ENCODE data around the gene ISY1.
"Not testable (repeated sequence)": the region's sequence is repeated elsewhere in the genome, so short reads cannot be mapped to it uniquely, and the experiment has no call there.

The ISY1 gene

DNA sequence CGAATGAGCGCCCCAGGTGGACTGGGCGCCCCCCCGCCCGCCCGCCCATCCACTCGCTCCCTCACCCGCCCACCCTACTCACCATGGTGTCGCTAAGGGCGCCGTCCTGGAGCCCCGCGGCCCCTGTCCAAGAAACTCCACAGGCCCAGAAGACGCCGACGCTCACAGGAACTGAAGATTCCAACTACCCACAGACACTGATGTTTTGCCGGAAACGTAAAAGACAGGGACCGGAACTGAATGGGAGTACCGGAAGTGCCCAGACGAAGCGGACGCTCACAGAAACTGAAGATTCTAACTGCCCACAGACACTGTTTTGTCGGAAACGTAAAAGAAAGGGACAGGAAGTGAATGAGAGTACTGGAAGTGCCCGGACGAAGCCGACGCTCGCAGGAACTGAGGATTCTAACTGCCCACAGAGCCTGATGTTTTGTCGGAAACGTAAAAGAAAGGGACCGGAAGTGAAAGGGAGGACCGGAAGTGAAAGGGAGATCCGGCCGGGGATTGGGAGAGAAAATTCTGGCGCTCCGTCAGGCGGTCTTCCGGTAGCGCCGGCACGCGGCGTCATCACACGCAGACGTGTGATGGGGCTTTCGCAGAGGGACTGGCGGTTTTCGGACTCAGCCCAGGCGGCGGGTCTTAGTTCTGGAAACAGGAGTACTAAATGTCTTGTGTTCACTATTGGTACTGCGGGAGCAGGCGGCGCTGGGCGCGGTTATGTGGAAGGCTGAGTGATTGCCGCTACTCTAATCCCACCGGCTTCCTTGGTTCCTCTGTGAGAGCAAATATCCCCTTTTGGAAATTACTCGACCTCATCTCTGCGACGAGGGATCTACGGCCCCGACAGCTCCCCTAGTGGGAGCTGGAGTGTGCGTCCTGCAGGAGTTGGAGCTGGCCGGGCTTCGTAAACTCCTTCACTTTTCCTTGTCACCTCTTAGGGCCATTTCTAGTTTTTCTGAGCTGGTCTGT lies at the start of gene ISY1:
ISY1 (minus strand) TSS at position 173 of the 969 bp plus-strand sequence; CDS start at position 85, 88 bp downstream.
- peak within 1 kb of the TSS; percentile 98 for H3K27ac ChIP-seq (ENCODE audit: low read depth, low read length)
- H3K9me3 ChIP-seq (ENCODE audit: control insufficient read depth, insufficient read depth, low read length) = no peaks in the 10 kb centered on the region
- peak within 1 kb of the TSS; percentile 97 for H3K9ac ChIP-seq (ENCODE audit: low read depth, low read length)
- 0 out of 2 replicates have a peak, but pooled peaks cover 5% of the 10 kb centered on the region for H3K4me1 ChIP-seq (ENCODE audit: control insufficient read depth, insufficient read depth, low read length)
- no peaks in the 10 kb centered on the region for H3K27me3 ChIP-seq (ENCODE audit: control insufficient read depth, insufficient read depth, low read length)
- H3K36me3 ChIP-seq (ENCODE audit: control insufficient read depth, insufficient read depth, low read length) = peaks cover 35% of the 10 kb centered on the region
- peak within 1 kb of the TSS; percentile 95 for H3K4me3 ChIP-seq (ENCODE audit: low read depth, low read length)

GRCh38 chr3:129207479-129207878 lies 46.6 kb upstream of the ISY1 start:
- Histone ChIP-seq H3K27ac (ENCODE audit: low read depth, low read length) (no peak overlapping the region), H3K4me1 (ENCODE audit: control insufficient read depth, insufficient read depth, low read length) (no peaks in the 10 kb centered on the region), H3K4me3 (ENCODE audit: low read depth, low read length) (no peak overlapping the region), H3K27me3 (ENCODE audit: control insufficient read depth, insufficient read depth, low read length) (no peaks in the 10 kb centered on the region), H3K36me3 (ENCODE audit: control insufficient read depth, insufficient read depth, low read length) (no peaks in the 10 kb centered on the region), H3K9ac (ENCODE audit: low read depth, low read length) (no peak overlapping the region), H3K9me3 (ENCODE audit: control insufficient read depth, insufficient read depth, low read length) (no peaks in the 10 kb centered on the region)

DNA sequence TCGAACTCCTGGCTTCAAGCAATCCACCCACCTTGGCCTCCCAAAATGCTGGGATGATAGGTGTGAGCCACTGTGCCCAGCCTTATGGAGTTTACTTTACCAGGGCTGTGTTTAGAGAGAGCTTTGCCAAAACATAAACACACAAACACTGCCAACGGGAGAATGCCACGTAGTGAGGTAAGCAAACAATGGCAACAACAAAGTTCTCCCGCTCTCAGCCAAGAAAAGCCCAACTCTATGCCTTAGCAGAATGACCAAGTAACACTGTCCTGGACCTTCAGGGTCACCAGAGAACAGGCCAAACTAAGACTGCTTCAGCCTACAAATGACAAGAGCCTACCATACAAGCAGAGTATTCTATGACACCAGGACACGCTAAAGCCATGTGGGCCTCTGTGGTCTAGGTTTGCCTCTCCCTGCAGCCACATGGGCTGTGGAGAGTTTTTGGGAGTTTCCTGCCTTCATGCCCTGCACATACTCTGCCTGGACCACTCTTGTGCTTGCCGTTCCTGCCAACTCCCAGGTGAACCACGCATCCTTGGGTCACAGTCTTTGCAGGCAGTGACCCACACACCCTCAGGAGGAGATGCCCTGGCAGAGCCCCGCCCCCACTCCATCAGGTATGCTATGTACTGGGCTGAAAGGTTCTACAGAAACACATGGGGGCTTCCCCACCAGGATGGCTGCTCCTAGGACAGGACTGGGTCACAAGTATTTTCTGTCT lies 44.4 kb upstream of the ISY1 start:
- no peaks in the 10 kb centered on the region for H3K36me3 ChIP-seq (ENCODE audit: control insufficient read depth, insufficient read depth, low read length)

GRCh38 chr3:129204473-129204872 lies 43.6 kb upstream of the ISY1 start:
- H3K36me3 ChIP-seq (ENCODE audit: control insufficient read depth, insufficient read depth, low read length) = no peaks in the 10 kb centered on the region
- no peaks in the 10 kb centered on the region for H3K4me1 ChIP-seq (ENCODE audit: control insufficient read depth, insufficient read depth, low read length)
- no peak overlapping the region for H3K4me3 ChIP-seq (ENCODE audit: low read depth, low read length)
- H3K9me3 ChIP-seq (ENCODE audit: control insufficient read depth, insufficient read depth, low read length) = no peaks in the 10 kb centered on the region
- no peaks in the 10 kb centered on the region for H3K27me3 ChIP-seq (ENCODE audit: control insufficient read depth, insufficient read depth, low read length)
- H3K27ac ChIP-seq (ENCODE audit: low read depth, low read length) = no peak overlapping the region
- no peak overlapping the region for H3K9ac ChIP-seq (ENCODE audit: low read depth, low read length)

More for the DNA sequence above, 44.4 kb upstream of the ISY1 start:
- Histone ChIP-seq H3K27me3 (ENCODE audit: control insufficient read depth, insufficient read depth, low read length) (no peaks in the 10 kb centered on the region), H3K9ac (ENCODE audit: low read depth, low read length) (no peak overlapping the region), H3K4me3 (ENCODE audit: low read depth, low read length) (no peak overlapping the region), H3K4me1 (ENCODE audit: control insufficient read depth, insufficient read depth, low read length) (no peaks in the 10 kb centered on the region), H3K27ac (ENCODE audit: low read depth, low read length) (no peak overlapping the region), H3K9me3 (ENCODE audit: control insufficient read depth, insufficient read depth, low read length) (no peaks in the 10 kb centered on the region)

GRCh38 chr3:129199366-129199765 lies 38.5 kb upstream of the ISY1 start:
- H3K36me3 ChIP-seq (ENCODE audit: control insufficient read depth, insufficient read depth, low read length) = no peaks in the 10 kb centered on the region
- no peak overlapping the region for H3K9ac ChIP-seq (ENCODE audit: low read depth, low read length)
- no peaks in the 10 kb centered on the region for H3K4me1 ChIP-seq (ENCODE audit: control insufficient read depth, insufficient read depth, low read length)

GRCh38 chr3:129197321-129197720 lies 36.5 kb upstream of the ISY1 start:
- H3K27me3 ChIP-seq (ENCODE audit: control insufficient read depth, insufficient read depth, low read length) = no peaks in the 10 kb centered on the region
- H3K4me3 ChIP-seq (ENCODE audit: low read depth, low read length) = no peak overlapping the region
- no peak overlapping the region for H3K9ac ChIP-seq (ENCODE audit: low read depth, low read length)
- H3K4me1 ChIP-seq (ENCODE audit: control insufficient read depth, insufficient read depth, low read length) = no peaks in the 10 kb centered on the region
- H3K27ac ChIP-seq (ENCODE audit: low read depth, low read length) = no peak overlapping the region
- H3K36me3 ChIP-seq (ENCODE audit: control insufficient read depth, insufficient read depth, low read length) = no peaks in the 10 kb centered on the region
- H3K9me3 ChIP-seq (ENCODE audit: control insufficient read depth, insufficient read depth, low read length) = no peaks in the 10 kb centered on the region

More at GRCh38 chr3:129199366-129199765, 38.5 kb upstream of the ISY1 start:
- no peaks in the 10 kb centered on the region for H3K27me3 ChIP-seq (ENCODE audit: control insufficient read depth, insufficient read depth, low read length)
- no peak overlapping the region for H3K4me3 ChIP-seq (ENCODE audit: low read depth, low read length)
- H3K27ac ChIP-seq (ENCODE audit: low read depth, low read length) = no peak overlapping the region
- no peaks in the 10 kb centered on the region for H3K9me3 ChIP-seq (ENCODE audit: control insufficient read depth, insufficient read depth, low read length)

DNA sequence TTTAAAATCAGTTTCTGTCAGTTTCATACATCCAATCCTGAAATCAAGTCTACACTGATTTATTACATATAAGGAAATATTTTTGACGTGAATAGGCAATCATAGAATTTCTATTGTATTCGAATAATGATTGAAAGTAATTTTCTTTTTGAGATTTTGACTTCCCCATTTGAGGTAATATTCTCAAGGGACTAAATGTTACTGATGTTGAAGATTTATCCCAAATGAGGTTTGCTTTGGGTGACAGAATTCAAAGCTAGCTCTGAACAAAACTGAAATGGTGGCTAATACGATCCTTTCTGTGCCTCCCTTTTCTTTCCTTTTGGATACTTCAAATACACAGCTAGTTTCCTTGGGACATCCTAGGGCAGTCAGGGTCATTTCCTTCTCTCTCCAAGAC lies 35.7 kb upstream of the ISY1 start:
- Histone ChIP-seq H3K27me3 (ENCODE audit: control insufficient read depth, insufficient read depth, low read length) (no peaks in the 10 kb centered on the region), H3K9me3 (ENCODE audit: control insufficient read depth, insufficient read depth, low read length) (no peaks in the 10 kb centered on the region), H3K9ac (ENCODE audit: low read depth, low read length) (no peak overlapping the region), H3K27ac (ENCODE audit: low read depth, low read length) (no peak overlapping the region), H3K36me3 (ENCODE audit: control insufficient read depth, insufficient read depth, low read length) (no peaks in the 10 kb centered on the region), H3K4me3 (ENCODE audit: low read depth, low read length) (no peak overlapping the region), H3K4me1 (ENCODE audit: control insufficient read depth, insufficient read depth, low read length) (no peaks in the 10 kb centered on the region)

DNA sequence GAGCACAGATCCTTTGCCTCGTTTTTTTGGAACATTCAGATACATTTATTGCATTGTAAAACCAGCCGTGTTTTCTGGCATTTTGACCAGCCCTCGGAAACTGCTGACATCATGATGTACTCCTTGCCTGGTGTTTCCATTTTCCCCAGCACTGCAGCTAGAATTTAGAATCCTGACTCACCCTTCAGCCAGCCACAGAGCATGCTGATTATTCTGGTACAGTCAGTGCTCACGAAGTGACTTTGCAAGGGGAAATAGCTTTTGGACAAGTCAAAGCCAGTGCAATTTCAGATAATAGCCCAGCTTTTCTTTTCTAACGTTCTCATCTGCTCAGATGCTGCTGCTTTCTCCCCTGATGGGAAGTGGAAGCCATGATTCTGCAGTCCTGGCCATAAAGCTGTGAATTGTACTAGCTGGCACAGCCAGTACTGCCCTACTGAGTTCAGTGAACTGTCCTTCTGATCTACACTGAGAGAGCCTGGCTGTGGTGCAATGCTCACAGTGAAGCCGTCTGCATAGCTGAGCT lies 34.9 kb upstream of the ISY1 start:
- Histone ChIP-seq H3K36me3 (ENCODE audit: control insufficient read depth, insufficient read depth, low read length) (no peaks in the 10 kb centered on the region), H3K27ac (ENCODE audit: low read depth, low read length) (no peak overlapping the region), H3K4me1 (ENCODE audit: control insufficient read depth, insufficient read depth, low read length) (no peaks in the 10 kb centered on the region), H3K27me3 (ENCODE audit: control insufficient read depth, insufficient read depth, low read length) (no peaks in the 10 kb centered on the region), H3K9ac (ENCODE audit: low read depth, low read length) (no peak overlapping the region), H3K9me3 (ENCODE audit: control insufficient read depth, insufficient read depth, low read length) (no peaks in the 10 kb centered on the region), H3K4me3 (ENCODE audit: low read depth, low read length) (no peak overlapping the region)

- not testable (repeated sequence) for H3K4me1 ChIP-seq (ENCODE audit: control insufficient read depth, insufficient read depth, low read length); H3K36me3 ChIP-seq (ENCODE audit: control insufficient read depth, insufficient read depth, low read length); H3K9me3 ChIP-seq (ENCODE audit: control insufficient read depth, insufficient read depth, low read length); H3K27me3 ChIP-seq (ENCODE audit: control insufficient read depth, insufficient read depth, low read length); H3K4me3 ChIP-seq (ENCODE audit: low read depth, low read length); H3K9ac ChIP-seq (ENCODE audit: low read depth, low read length); H3K27ac ChIP-seq (ENCODE audit: low read depth, low read length)
These were observed 28.9 kb upstream of the ISY1 start for GRCh38 chr3:129189793-129190192.

GRCh38 chr3:129187857-129188256 lies 27.0 kb upstream of the ISY1 start:
- H3K4me1 ChIP-seq (ENCODE audit: control insufficient read depth, insufficient read depth, low read length) = 0 out of 2 replicates have a peak, but pooled peaks cover 3% of the 10 kb centered on the region
- no peaks in the 10 kb centered on the region for H3K9me3 ChIP-seq (ENCODE audit: control insufficient read depth, insufficient read depth, low read length)
- H3K4me3 ChIP-seq (ENCODE audit: low read depth, low read length) = no peak overlapping the region
- no peaks in the 10 kb centered on the region for H3K27me3 ChIP-seq (ENCODE audit: control insufficient read depth, insufficient read depth, low read length)
- no peaks in the 10 kb centered on the region for H3K36me3 ChIP-seq (ENCODE audit: control insufficient read depth, insufficient read depth, low read length)
- no peak overlapping the region for H3K27ac ChIP-seq (ENCODE audit: low read depth, low read length)
- no peak overlapping the region for H3K9ac ChIP-seq (ENCODE audit: low read depth, low read length)

DNA sequence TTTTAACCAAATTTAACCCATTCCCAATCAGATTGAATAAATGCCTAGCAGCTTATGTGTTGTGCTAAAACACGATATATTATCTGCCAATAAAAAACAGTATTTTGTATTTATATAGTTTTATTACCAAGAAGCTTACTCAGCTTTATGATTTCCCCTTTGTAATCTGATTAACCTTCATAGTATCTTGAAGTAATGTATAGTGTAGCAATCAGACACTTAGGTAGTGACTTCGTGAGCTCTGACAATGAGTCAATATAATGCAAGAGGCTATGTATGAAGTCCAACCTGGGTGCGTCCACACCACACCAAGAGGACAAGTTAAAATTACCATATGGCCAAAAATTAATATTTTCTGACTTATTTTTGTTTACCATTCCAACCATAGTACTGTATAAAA lies 24.9 kb upstream of the ISY1 start:
- Histone ChIP-seq H3K9ac (ENCODE audit: low read depth, low read length) (no peak overlapping the region), H3K36me3 (ENCODE audit: control insufficient read depth, insufficient read depth, low read length) (peaks cover 8% of the 10 kb centered on the region), H3K9me3 (ENCODE audit: control insufficient read depth, insufficient read depth, low read length) (no peaks in the 10 kb centered on the region), H3K27me3 (ENCODE audit: control insufficient read depth, insufficient read depth, low read length) (no peaks in the 10 kb centered on the region), H3K27ac (ENCODE audit: low read depth, low read length) (no peak overlapping the region), H3K4me3 (ENCODE audit: low read depth, low read length) (no peak overlapping the region), H3K4me1 (ENCODE audit: control insufficient read depth, insufficient read depth, low read length) (0 out of 2 replicates have a peak, but pooled peaks cover 3% of the 10 kb centered on the region)
